M059J (cell line): ENCODE measurements around the gene SLC13A1. TPM values are rescaled to one million over a fixed set of nuclear protein-coding genes. Genes with fewer than 3 reads are reported as not detected.

Experiments used
- DNase-seq: peaks from one replicate; pipeline ENCODE4 v3.0.0-alpha.2; 2012; ENCODE audit warnings: low read depth
- total RNA-seq: library from RNA; depleted of rRNA; stranded (reverse); fragments of >200 nt; shearing (Covaris generic); gene quantifications from 2 replicates; pipeline ENCODE4 v1.2.3, GENCODE V29; 2014

Gene SLC13A1
- total RNA-seq, 1 experiment from 2014 or later: not detected

GRCh38 chr7:123198111-123198510, 1.7 kb downstream of the SLC13A1 start:
- no peak for DNase-seq

- DNase-seq: no peak
These were observed 6.5 kb downstream of the SLC13A1 start for GRCh38 chr7:123193235-123193634.

GRCh38 chr7:123191132-123191531, 8.6 kb downstream of the SLC13A1 start:
- DNase-seq: no peak

DNA sequence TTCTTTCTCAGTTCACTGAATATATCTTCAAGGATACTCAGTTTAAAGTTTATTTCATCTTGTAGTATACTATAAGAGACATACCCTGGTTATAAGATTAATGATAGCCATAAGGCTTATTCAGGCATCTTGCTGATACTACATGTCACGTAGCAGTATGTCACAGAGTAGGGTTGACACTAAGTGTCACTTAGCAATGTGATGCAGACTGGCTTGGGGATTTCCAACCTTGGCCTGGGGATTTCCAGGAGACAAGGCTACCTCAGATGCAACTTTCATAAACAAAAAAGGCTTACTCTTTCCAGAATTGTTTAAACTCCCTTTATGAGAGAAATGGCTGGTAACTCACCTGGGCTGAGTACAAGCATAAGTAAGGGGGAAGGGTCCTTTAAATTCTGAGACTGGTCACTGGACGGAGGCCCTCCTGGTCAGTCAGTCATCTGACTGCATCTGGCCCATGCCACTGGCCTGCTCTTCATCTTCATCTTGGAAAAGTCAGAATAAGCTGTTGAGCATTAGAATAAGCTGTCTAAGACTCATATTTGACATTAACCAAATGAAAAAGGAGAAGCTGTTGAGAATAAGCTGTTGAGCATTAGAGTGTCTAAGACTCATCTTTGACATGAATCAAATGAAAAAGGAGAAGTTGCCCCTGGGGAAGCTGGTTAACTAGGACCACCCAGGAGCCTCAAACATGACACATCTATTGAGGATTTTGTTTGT, 9.5 kb downstream of the SLC13A1 start:
- DNase-seq: no peak

DNA sequence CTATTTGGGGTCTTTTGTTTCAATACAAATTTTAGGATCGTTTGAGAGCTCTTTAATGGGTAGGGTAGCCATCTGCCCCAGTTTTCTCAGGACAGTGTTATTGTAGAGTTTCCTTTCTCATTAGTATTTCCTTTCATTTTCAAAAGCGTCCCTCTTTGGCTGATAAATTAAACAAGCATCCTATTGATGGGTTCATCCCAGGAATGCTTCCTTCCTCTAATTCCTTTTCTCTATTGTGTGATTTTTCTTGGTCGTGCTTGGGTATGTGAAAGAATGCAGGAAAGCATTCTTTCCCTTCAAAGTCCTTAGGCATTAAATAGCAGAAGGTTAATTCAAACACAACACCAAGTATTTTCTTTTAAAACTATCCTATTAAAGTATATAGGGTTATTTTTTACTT, 14.0 kb downstream of the SLC13A1 start:
- DNase-seq: no peak

- DNase-seq: no peak
These were observed 15.5 kb downstream of the SLC13A1 start for GRCh38 chr7:123184271-123184670.

GRCh38 chr7:123183431-123183830, 16.3 kb downstream of the SLC13A1 start:
- no peak for DNase-seq

GRCh38 chr7:123177442-123177841, 22.3 kb downstream of the SLC13A1 start:
- DNase-seq: no peak

DNA sequence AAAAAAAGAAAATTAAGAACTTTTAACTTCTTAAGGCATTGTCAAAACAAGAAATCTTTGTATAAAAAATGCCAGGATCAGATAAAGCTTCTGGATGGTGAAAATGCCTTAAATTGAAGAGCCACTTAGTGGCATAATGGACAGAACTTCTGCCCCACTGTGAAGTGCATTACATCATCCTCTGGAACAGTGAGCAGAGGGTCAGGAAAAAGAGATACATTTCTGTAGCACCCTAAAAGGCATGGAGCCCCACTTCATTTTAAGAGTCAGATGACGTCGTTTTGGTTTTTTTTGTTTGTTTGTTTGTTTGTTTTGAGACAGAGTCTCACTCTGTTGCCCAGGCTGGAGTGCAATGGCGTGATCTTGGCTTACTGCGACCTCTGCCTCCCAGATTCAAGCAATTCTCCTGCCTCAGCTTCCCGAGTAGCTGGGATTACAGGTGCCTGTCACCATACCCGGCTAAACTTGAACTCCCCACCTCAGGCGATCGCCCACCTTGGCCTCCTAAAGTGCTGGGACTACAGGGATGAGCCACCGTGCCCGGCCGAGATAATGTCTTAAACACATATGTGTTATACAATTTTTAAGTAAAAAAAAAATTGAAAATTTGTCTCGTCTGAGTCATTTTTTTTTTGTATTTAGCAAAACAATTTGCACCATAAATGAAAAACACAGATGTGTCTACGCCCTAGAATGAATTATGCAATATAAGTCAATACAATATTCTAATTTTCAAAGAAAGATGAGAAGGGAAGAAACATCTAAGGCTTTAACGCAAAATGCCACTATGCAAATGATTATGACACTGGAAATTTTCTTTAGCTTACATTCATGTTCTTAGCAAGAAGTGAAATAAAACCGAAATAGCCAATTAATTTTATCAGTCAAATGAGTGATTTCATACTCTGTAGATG, 29.2 kb downstream of the SLC13A1 start:
- no peak for DNase-seq

GRCh38 chr7:123169065-123169464, 30.7 kb downstream of the SLC13A1 start:
- no peak for DNase-seq

- no peak for DNase-seq
These were observed 42.2 kb downstream of the SLC13A1 start for GRCh38 chr7:123157606-123158005.

- DNase-seq: no peak
These were observed 44.2 kb downstream of the SLC13A1 start for GRCh38 chr7:123155571-123155970.

DNA sequence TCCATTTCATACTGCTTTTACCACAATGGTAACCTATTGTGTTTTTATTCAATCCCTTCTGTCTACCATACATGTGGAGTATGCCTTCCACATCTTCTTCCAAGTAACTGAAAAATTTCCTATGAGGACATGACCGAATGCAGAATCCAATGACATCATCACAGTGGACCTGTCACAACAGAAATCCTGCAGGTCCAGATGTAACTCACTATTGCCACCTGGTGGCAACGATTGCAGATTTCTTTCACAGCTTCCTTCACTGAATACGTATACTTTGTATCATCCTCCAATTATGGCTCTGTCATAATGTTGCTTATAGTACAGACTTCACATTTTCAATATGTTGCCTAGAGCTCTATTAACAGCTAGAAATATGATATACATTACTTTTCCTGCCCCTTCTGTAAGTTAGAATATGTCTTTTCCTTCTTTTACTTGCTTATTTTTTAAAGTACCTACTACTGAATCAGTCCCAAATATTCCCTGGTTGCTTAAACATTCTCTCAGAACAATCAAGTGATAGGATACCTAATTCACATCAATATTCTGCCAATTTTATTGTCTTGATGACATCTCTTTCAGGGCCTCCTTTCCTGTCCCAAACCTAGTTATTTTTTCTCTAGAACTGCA, 45.4 kb downstream of the SLC13A1 start:
- peak; percentile 63 for DNase-seq

DNA sequence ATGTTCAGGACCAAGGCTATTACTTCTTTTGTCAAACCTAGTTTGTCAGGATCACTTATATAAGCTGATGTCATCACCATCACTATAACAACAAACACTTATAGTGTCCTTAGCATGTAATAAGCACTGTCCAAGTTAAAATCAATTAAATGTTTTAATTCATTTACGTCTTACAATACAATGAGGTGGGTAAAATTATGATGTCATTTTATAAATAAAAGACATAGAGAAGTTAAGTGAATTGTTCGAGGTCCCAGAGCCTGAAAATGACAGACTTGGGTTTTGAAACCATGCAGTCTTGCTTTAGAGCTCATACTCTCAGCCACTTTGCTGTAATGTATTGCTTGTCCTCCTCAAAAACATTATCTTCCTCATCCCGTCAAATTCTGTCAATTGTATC, 48.3 kb downstream of the SLC13A1 start:
- DNase-seq: no peak

DNA sequence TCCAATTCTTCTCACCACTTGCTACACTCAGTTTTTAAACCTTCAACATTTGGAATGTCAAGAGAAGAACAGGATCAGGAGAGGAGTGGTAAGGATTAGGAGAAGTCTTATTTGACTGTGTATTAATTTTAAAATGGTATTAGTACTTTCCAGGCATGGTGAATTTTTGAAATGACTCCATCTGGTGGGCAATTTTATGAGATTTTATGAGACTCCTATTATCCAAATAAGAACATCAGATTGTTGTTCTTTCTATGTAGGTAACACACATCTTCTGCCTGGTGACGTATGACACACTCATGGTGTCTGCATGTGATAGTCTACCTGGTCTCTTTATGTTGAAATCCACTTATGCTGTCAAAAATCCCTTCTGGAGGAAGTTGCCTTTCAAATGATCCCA, 51.0 kb downstream of the SLC13A1 start:
- DNase-seq: no peak

- no peak for DNase-seq
These were observed 56.3 kb downstream of the SLC13A1 start for GRCh38 chr7:123143252-123144006.

DNA sequence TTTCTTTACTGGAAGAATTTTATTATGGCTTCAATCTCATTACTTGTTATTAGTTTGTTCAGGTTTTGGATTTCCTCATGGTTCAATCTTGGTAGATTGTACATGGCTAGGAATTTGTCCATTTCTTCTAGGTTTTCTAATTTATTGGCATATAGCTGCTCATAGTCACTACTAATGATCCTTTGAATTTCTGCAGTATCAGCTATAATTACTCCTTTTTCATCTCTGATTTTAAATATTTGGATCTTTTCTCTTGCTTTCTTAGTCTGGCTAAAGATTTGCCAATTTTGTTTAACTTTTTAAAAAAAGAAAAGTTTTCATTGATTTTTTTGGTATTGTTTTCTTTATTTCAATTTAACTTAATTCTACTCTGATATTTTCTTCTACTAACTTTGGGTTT, 59.2 kb downstream of the SLC13A1 start:
- DNase-seq: no peak

GRCh38 chr7:123135960-123136359, 63.8 kb downstream of the SLC13A1 start:
- no peak for DNase-seq

DNA sequence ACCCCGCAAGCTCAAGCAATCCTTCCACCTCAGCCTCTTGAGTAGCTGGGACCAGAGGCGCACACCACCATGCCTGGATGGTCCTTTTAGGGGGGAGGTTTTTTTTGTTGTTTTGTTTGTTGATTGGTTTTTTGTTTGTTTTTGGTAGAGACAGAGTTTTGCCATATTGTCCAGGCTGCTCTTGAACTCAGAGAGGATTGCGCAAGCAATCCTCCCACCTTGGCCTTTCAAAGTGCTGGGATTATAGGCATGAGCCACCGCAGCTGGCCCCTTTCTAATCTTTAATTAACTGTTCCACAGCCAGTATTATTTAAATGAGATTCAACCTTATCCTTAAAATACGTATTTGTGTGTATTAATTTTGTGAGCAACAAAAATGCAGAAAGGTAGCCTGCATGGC, 65.8 kb downstream of the SLC13A1 start:
- no peak for DNase-seq

- DNase-seq: no peak
These were observed 67.8 kb downstream of the SLC13A1 start for GRCh38 chr7:123131961-123132360.

DNA sequence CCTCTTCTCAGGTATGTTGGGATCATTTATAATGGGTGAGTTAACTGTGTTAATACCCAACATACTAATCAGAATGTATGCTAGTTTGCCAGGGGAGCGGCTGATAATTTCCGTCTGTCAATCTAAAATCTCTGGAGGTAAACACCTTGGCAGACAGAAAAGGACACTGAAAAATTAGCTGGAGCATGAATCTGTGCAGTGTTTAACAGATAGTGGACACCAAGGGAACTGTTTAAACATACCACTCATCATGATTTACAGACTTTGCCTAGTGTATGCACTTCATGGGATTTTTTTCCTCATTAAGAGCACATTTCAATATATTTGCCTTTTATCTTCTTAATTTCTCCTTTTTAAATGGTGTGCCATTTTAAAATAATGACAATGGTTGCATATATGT, 68.2 kb downstream of the SLC13A1 start:
- no peak for DNase-seq

- no peak for DNase-seq
These were observed 68.6 kb downstream of the SLC13A1 start for GRCh38 chr7:123131140-123131539.
